Stimulated activated naive CD4-positive, alpha-beta T cell treated with Interleukin-2 at 50 U/mL for 16 hours (primary cell): Measurements from ENCODE around the gene NPC2.
"Not testable (repeated sequence)": the region's sequence is repeated elsewhere in the genome, so short reads cannot be mapped to it uniquely, and the experiment has no call there.

Experiments used
- DNase-seq: peaks from one replicate; lab custom pipeline; 2025; lab: John Stamatoyannopoulos, UW

The NPC2 gene

GRCh38 chr14:74469548-74470518 is 23.3 kb downstream of the NPC2 start:
- DNase-seq, result no peak

- no peak for DNase-seq
Measured at GRCh38 chr14:74468513-74468912, 24.6 kb downstream of the NPC2 start.

GRCh38 chr14:74465335-74465734 is 27.8 kb downstream of the NPC2 start:
- DNase-seq, result no peak

GRCh38 chr14:74464785-74465184 is 28.3 kb downstream of the NPC2 start:
- DNase-seq, result no peak

GRCh38 chr14:74463697-74464096 is 29.4 kb downstream of the NPC2 start:
- no peak for DNase-seq

GRCh38 chr14:74462993-74463392 is 30.1 kb downstream of the NPC2 start:
- DNase-seq, result no peak

- no peak for DNase-seq
Measured at GRCh38 chr14:74459976-74460375, 33.1 kb downstream of the NPC2 start.

GRCh38 chr14:74459289-74459946 is 33.7 kb downstream of the NPC2 start:
- DNase-seq, result peak; percentile 3

GRCh38 chr14:74457565-74457895 is 35.6 kb downstream of the NPC2 start:
- no peak for DNase-seq

GRCh38 chr14:74456684-74457564 is 36.2 kb downstream of the NPC2 start:
- DNase-seq, result no peak

- DNase-seq, result not testable (repeated sequence)
Measured at GRCh38 chr14:74454397-74454796, 38.7 kb downstream of the NPC2 start.

- no peak for DNase-seq
Measured at GRCh38 chr14:74444866-74445265, 48.2 kb downstream of the NPC2 start.

- no peak for DNase-seq
Measured at GRCh38 chr14:74442757-74443156, 50.3 kb downstream of the NPC2 start.

- DNase-seq, result no peak
Measured at GRCh38 chr14:74441113-74441512, 52.0 kb downstream of the NPC2 start.

GRCh38 chr14:74438351-74438915 is 54.7 kb downstream of the NPC2 start:
- no peak for DNase-seq

GRCh38 chr14:74437496-74438053 is 55.5 kb downstream of the NPC2 start:
- DNase-seq, result no peak

GRCh38 chr14:74434294-74434693 is 58.8 kb downstream of the NPC2 start:
- no peak for DNase-seq

- DNase-seq, result no peak
Measured at GRCh38 chr14:74429991-74430390, 63.1 kb downstream of the NPC2 start.
